Mucosa of stomach (tissue), 1 donor: ENCODE measurements around the gene RAB3GAP1.

Source experiments
- H3K27me3 ChIP-seq: one replicate; pipeline ENCODE4 v1.7.0; 2013; ENCODE audit warnings: mild to moderate bottlenecking, low read length; ENCODE audit not compliant: control insufficient read depth, insufficient read depth
- H3K36me3 ChIP-seq: one replicate; pipeline ENCODE4 v1.7.0; 2013; ENCODE audit warnings: low read length; ENCODE audit not compliant: control insufficient read depth, insufficient read depth
- H3K4me1 ChIP-seq: one replicate; pipeline ENCODE4 v1.7.0; 2013; ENCODE audit warnings: mild to moderate bottlenecking, low read length; ENCODE audit not compliant: control insufficient read depth, insufficient read depth
- H3K4me3 ChIP-seq: one replicate; pipeline ENCODE4 v1.7.0; 2013; ENCODE audit warnings: low read length
- H3K9ac ChIP-seq: one replicate; pipeline ENCODE4 v1.7.0; 2013; ENCODE audit warnings: mild to moderate bottlenecking, low read length, moderate library complexity
- H3K9me3 ChIP-seq: one replicate; pipeline ENCODE4 v1.7.0; 2013; ENCODE audit warnings: mild to moderate bottlenecking, low read length, moderate library complexity; ENCODE audit not compliant: control insufficient read depth
- donor health status: Pancreatic carcinoma.

Gene RAB3GAP1

GRCh38 chr2:135154962-135155361 lies 102.9 kb downstream of the RAB3GAP1 start:
- no peak overlapping the region for H3K4me3 ChIP-seq
- peaks cover 3% of the 10 kb centered on the region for H3K36me3 ChIP-seq
- H3K9ac ChIP-seq = no peak overlapping the region
- H3K4me1 ChIP-seq = peaks cover 11% of the 10 kb centered on the region
- H3K27me3 ChIP-seq = no peaks in the 10 kb centered on the region
- no peaks in the 10 kb centered on the region for H3K9me3 ChIP-seq

- Histone ChIP-seq H3K9ac (no peak overlapping the region), H3K4me3 (no peak overlapping the region), H3K27me3 (no peaks in the 10 kb centered on the region), H3K9me3 (no peaks in the 10 kb centered on the region), H3K4me1 (no peaks in the 10 kb centered on the region), H3K36me3 (peaks cover 3% of the 10 kb centered on the region)
Observed at GRCh38 chr2:135157856-135158255, 105.8 kb downstream of the RAB3GAP1 start.

- Histone ChIP-seq H3K9me3 (no peaks in the 10 kb centered on the region), H3K4me3 (no peak overlapping the region), H3K27me3 (no peaks in the 10 kb centered on the region), H3K4me1 (no peaks in the 10 kb centered on the region), H3K9ac (no peak overlapping the region), H3K36me3 (peaks cover 3% of the 10 kb centered on the region)
Observed at GRCh38 chr2:135159191-135159590, 107.1 kb downstream of the RAB3GAP1 start.

- Histone ChIP-seq H3K9me3 (no peaks in the 10 kb centered on the region), H3K27me3 (no peaks in the 10 kb centered on the region), H3K4me1 (no peaks in the 10 kb centered on the region), H3K4me3 (no peak overlapping the region), H3K36me3 (peaks cover 3% of the 10 kb centered on the region), H3K9ac (no peak overlapping the region)
Observed at GRCh38 chr2:135162377-135162776, 110.3 kb downstream of the RAB3GAP1 start.

GRCh38 chr2:135162786-135163185 lies 110.7 kb downstream of the RAB3GAP1 start:
- H3K9me3 ChIP-seq = no peaks in the 10 kb centered on the region
- no peaks in the 10 kb centered on the region for H3K27me3 ChIP-seq
- no peak overlapping the region for H3K9ac ChIP-seq
- H3K4me3 ChIP-seq = no peak overlapping the region
- H3K36me3 ChIP-seq = peaks cover 3% of the 10 kb centered on the region
- no peaks in the 10 kb centered on the region for H3K4me1 ChIP-seq

GRCh38 chr2:135163306-135163705 lies 111.2 kb downstream of the RAB3GAP1 start:
- Histone ChIP-seq H3K9me3 (no peaks in the 10 kb centered on the region), H3K36me3 (peaks cover 3% of the 10 kb centered on the region), H3K4me1 (no peaks in the 10 kb centered on the region), H3K9ac (no peak overlapping the region), H3K4me3 (no peak overlapping the region), H3K27me3 (no peaks in the 10 kb centered on the region)

GRCh38 chr2:135163901-135164300 lies 111.8 kb downstream of the RAB3GAP1 start:
- Histone ChIP-seq H3K4me1 (no peaks in the 10 kb centered on the region), H3K36me3 (peaks cover 3% of the 10 kb centered on the region), H3K27me3 (no peaks in the 10 kb centered on the region), H3K4me3 (no peak overlapping the region), H3K9me3 (no peaks in the 10 kb centered on the region), H3K9ac (no peak overlapping the region)

GRCh38 chr2:135164431-135164830 lies 112.3 kb downstream of the RAB3GAP1 start:
- no peaks in the 10 kb centered on the region for H3K4me1 ChIP-seq
- H3K4me3 ChIP-seq = no peak overlapping the region
- H3K36me3 ChIP-seq = peaks cover 3% of the 10 kb centered on the region
- H3K9ac ChIP-seq = no peak overlapping the region
- no peaks in the 10 kb centered on the region for H3K9me3 ChIP-seq
- H3K27me3 ChIP-seq = no peaks in the 10 kb centered on the region

- Histone ChIP-seq H3K9ac (no peak overlapping the region), H3K9me3 (no peaks in the 10 kb centered on the region), H3K4me3 (no peak overlapping the region), H3K4me1 (no peaks in the 10 kb centered on the region), H3K36me3 (no peaks in the 10 kb centered on the region), H3K27me3 (no peaks in the 10 kb centered on the region)
Observed at GRCh38 chr2:135167273-135167672, 115.2 kb downstream of the RAB3GAP1 start.

- Histone ChIP-seq H3K9me3 (no peaks in the 10 kb centered on the region), H3K4me1 (no peaks in the 10 kb centered on the region), H3K9ac (no peak overlapping the region), H3K36me3 (no peaks in the 10 kb centered on the region), H3K4me3 (no peak overlapping the region), H3K27me3 (no peaks in the 10 kb centered on the region)
Observed at GRCh38 chr2:135168204-135168856, 116.2 kb downstream of the RAB3GAP1 start.

GRCh38 chr2:135169900-135170753 lies 118.0 kb downstream of the RAB3GAP1 start:
- Histone ChIP-seq H3K36me3 (no peaks in the 10 kb centered on the region), H3K4me3 (no peak overlapping the region), H3K9ac (no peak overlapping the region), H3K9me3 (no peaks in the 10 kb centered on the region), H3K27me3 (no peaks in the 10 kb centered on the region), H3K4me1 (no peaks in the 10 kb centered on the region)

- Histone ChIP-seq H3K4me1 (no peaks in the 10 kb centered on the region), H3K4me3 (no peak overlapping the region), H3K27me3 (no peaks in the 10 kb centered on the region), H3K9ac (no peak overlapping the region), H3K36me3 (no peaks in the 10 kb centered on the region), H3K9me3 (no peaks in the 10 kb centered on the region)
Observed at GRCh38 chr2:135174049-135174809, 122.1 kb downstream of the RAB3GAP1 start.
